Measurements from ENCODE around the gene PSMC4.

Gene PSMC4
- 70.1 to 76.1 (median 71.2) reads per million in 3 donors for total RNA-seq

DNA sequence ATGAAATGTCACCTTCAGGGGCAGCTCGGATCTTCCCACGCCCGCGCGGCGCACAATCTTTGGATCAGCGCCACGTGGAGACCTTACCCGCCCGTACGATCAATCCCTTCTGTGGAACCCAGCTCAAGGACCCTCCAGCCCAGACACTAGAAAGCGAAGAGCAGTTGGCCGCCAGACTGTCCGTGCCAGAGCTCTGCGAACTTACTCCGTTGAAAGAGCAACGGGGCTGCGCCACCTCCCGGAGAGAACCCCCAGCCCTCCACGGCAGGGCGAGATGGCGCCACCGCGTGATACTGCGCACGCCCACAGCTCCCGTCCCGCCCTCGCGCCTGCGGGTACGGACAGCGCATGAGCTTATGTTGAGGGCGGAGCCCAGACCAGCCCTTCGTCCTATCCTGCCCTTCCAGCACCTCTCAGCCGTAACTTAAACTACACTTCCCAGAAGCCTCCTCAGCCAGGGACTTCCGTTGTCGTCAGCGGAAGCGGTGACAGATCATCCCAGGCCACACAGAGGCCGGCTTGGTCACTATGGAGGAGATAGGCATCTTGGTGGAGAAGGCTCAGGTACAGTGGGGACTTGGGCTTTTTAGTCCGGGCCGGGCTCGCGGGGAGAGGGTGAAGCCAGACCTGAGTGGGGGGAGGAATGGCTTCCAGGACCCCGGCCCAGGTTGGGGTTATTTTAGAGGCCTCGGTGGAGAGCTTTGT is at the start of gene PSMC4:
PSMC4 (plus strand) TSS at position 491 of the 705 bp plus-strand sequence; CDS start at position 529, 38 bp downstream.
- Histone ChIP-seq H3K4me1 (ENCODE audit: control insufficient read depth, insufficient read depth, low read length, poor library complexity, severe bottlenecking) (peaks cover 27% of the 10 kb centered on the region), H3K4me3 (ENCODE audit: insufficient read depth, low read depth, low read length, poor library complexity, severe bottlenecking) (peak within 1 kb of the TSS; percentile 80), H3K36me3 (ENCODE audit: control insufficient read depth, insufficient read depth, low read length) (peaks cover 26% of the 10 kb centered on the region), H3K9me3 (ENCODE audit: control insufficient read depth, low read length) (no peaks in the 10 kb centered on the region), H3K27me3 (replicated peaks; ENCODE audit: control insufficient read depth, insufficient read depth, low read length, poor library complexity, severe bottlenecking) (no peaks in the 10 kb centered on the region), H3K27ac (ENCODE audit: insufficient read depth, low read length, poor library complexity, severe bottlenecking) (peak within 1 kb of the TSS; percentile 94)
- DNase-seq = peak; percentile 97 to 98 (median 98)

DNA sequence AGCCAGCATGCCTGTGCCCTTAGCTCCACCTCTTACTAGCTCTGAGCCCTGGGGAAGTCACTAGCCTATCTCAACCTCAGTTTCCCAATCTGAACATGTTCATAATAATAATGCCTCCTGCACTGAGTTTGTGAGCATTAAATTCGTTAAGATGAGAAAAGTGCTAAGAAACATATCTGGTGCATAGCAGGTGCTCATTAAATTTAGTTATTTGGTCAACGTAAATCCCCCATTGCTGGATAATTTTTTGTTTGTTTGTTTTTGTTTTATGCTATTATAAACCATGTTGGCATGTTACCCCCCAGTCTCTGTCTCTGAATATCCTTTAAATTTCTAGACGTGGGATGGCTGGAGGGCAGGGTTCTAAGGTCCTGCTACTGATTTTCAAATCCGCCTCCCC is 47.1 kb upstream of the PSMC4 start:
- no peaks in the 10 kb centered on the region for H3K9me3 ChIP-seq (ENCODE audit: control insufficient read depth, low read length)
- H3K36me3 ChIP-seq (ENCODE audit: control insufficient read depth, insufficient read depth, low read length) = no peaks in the 10 kb centered on the region
- H3K4me1 ChIP-seq (ENCODE audit: control insufficient read depth, insufficient read depth, low read length, poor library complexity, severe bottlenecking) = no peaks in the 10 kb centered on the region
- no peaks in the 10 kb centered on the region for H3K27me3 ChIP-seq (replicated peaks; ENCODE audit: control insufficient read depth, insufficient read depth, low read length, poor library complexity, severe bottlenecking)
- no peak overlapping the region for H3K27ac ChIP-seq (ENCODE audit: insufficient read depth, low read length, poor library complexity, severe bottlenecking)
- DNase-seq = no peak
- H3K4me3 ChIP-seq (ENCODE audit: insufficient read depth, low read depth, low read length, poor library complexity, severe bottlenecking) = no peak overlapping the region

DNA sequence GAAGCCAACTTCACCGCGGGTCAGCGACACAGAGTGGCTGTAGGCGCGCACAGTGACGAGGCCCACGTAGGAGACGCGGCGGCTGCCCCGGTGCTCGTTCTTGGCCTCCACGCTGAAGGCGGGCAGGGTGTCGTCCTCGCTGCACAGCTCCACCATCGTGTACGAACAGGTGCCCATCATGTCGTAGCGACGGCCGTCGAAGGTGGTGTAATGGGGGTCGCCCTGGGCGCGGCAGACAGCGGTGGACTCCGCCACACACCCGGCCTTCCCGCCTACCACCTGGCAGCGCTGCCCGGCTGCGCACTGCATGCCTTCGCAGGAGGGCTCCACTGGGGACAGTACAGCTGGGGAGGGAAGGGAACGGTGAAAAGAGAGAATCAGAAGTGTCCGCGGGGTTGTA is 46.6 kb upstream of the PSMC4 start:
- H3K9me3 ChIP-seq (ENCODE audit: control insufficient read depth, low read length) = no peaks in the 10 kb centered on the region
- no peak for DNase-seq
- H3K36me3 ChIP-seq (ENCODE audit: control insufficient read depth, insufficient read depth, low read length) = no peaks in the 10 kb centered on the region
- H3K27me3 ChIP-seq (replicated peaks; ENCODE audit: control insufficient read depth, insufficient read depth, low read length, poor library complexity, severe bottlenecking) = no peaks in the 10 kb centered on the region
- no peak overlapping the region for H3K4me3 ChIP-seq (ENCODE audit: insufficient read depth, low read depth, low read length, poor library complexity, severe bottlenecking)
- no peak overlapping the region for H3K27ac ChIP-seq (ENCODE audit: insufficient read depth, low read length, poor library complexity, severe bottlenecking)
- H3K4me1 ChIP-seq (ENCODE audit: control insufficient read depth, insufficient read depth, low read length, poor library complexity, severe bottlenecking) = no peaks in the 10 kb centered on the region

DNA sequence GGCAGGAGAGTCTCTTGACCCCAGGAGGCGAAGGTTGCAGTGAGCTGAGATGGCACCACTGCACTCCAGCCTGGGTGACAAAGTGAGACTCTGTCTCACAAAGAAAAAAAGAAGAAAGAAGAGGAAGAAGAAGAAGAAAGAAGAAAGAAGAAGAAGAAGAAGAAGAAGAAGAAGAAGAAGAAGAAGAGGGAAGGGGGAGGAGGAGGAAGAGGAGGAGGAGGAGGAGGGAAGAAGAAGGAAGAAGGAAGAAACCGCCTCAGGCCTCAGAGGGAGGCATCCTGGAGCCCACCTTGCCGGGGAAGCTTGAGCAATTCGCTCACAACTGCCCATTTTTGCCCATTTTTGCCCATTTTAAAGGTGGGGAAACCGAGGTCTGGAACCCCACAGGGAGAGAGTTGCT is 46.0 kb upstream of the PSMC4 start:
- Histone ChIP-seq H3K4me1 (ENCODE audit: control insufficient read depth, insufficient read depth, low read length, poor library complexity, severe bottlenecking) (no peaks in the 10 kb centered on the region), H3K27me3 (replicated peaks; ENCODE audit: control insufficient read depth, insufficient read depth, low read length, poor library complexity, severe bottlenecking) (no peaks in the 10 kb centered on the region)
- DNase-seq = no peak

DNA sequence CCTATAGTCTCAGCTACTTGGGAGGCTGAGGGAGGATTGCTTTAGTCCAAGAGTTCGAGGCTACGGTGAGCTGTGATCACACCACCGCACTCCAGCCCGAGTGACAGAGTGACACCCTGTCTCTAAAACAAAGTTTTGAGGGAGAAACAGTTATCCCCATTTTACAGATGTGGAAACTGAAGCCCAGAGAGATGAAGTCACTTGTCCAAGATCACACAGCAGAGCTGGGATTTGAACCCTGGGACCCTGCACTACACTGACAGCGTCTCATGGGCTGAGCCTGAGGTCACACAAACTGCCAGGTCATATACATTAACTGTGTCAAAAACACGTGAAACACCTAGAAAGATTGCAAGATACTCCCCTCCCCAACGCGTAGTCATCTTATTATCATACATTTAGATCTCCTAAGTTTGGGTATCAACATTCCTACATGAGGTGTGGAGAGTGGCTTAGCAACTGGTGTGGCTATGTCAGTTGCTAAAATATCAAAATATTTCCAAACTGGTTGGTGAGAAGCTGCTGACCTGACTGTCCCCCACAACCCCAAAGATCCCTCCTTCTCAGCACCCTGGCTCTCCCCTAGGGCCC is 44.7 kb upstream of the PSMC4 start:
- H3K4me1 ChIP-seq (ENCODE audit: control insufficient read depth, insufficient read depth, low read length, poor library complexity, severe bottlenecking) = no peaks in the 10 kb centered on the region
- no peaks in the 10 kb centered on the region for H3K9me3 ChIP-seq (ENCODE audit: control insufficient read depth, low read length)
- no peak overlapping the region for H3K4me3 ChIP-seq (ENCODE audit: insufficient read depth, low read depth, low read length, poor library complexity, severe bottlenecking)
- H3K36me3 ChIP-seq (ENCODE audit: control insufficient read depth, insufficient read depth, low read length) = no peaks in the 10 kb centered on the region
- H3K27me3 ChIP-seq (replicated peaks; ENCODE audit: control insufficient read depth, insufficient read depth, low read length, poor library complexity, severe bottlenecking) = no peaks in the 10 kb centered on the region
- no peak overlapping the region for H3K27ac ChIP-seq (ENCODE audit: insufficient read depth, low read length, poor library complexity, severe bottlenecking)
- DNase-seq = no peak

More for the DNA sequence above, 46.0 kb upstream of the PSMC4 start:
- Histone ChIP-seq H3K4me3 (ENCODE audit: insufficient read depth, low read depth, low read length, poor library complexity, severe bottlenecking) (no peak overlapping the region), H3K9me3 (ENCODE audit: control insufficient read depth, low read length) (no peaks in the 10 kb centered on the region), H3K27ac (ENCODE audit: insufficient read depth, low read length, poor library complexity, severe bottlenecking) (no peak overlapping the region), H3K36me3 (ENCODE audit: control insufficient read depth, insufficient read depth, low read length) (no peaks in the 10 kb centered on the region)

DNA sequence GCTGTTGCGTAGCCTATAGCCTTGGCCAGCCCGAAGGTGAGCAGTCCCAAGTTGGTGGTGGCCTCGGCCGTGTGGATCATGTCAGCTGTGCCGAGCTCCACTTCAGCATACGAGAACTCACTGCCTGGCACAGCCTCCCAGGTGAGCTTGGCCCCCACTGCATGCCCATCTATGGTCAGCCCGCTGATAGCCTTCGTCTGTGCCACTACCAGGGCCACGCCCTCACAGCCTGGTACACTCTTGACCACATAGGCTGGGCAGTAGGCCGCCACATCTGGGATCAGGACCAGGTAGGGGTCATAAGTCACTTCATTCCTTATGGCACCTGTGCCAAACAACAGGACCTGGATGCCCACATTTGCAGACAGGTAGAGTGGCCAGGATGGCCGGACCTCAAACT is 43.9 kb upstream of the PSMC4 start:
- Histone ChIP-seq H3K4me1 (ENCODE audit: control insufficient read depth, insufficient read depth, low read length, poor library complexity, severe bottlenecking) (no peaks in the 10 kb centered on the region), H3K27me3 (replicated peaks; ENCODE audit: control insufficient read depth, insufficient read depth, low read length, poor library complexity, severe bottlenecking) (no peaks in the 10 kb centered on the region), H3K4me3 (ENCODE audit: insufficient read depth, low read depth, low read length, poor library complexity, severe bottlenecking) (no peak overlapping the region), H3K27ac (ENCODE audit: insufficient read depth, low read length, poor library complexity, severe bottlenecking) (no peak overlapping the region), H3K36me3 (ENCODE audit: control insufficient read depth, insufficient read depth, low read length) (no peaks in the 10 kb centered on the region), H3K9me3 (ENCODE audit: control insufficient read depth, low read length) (no peaks in the 10 kb centered on the region)
- no peak for DNase-seq

DNA sequence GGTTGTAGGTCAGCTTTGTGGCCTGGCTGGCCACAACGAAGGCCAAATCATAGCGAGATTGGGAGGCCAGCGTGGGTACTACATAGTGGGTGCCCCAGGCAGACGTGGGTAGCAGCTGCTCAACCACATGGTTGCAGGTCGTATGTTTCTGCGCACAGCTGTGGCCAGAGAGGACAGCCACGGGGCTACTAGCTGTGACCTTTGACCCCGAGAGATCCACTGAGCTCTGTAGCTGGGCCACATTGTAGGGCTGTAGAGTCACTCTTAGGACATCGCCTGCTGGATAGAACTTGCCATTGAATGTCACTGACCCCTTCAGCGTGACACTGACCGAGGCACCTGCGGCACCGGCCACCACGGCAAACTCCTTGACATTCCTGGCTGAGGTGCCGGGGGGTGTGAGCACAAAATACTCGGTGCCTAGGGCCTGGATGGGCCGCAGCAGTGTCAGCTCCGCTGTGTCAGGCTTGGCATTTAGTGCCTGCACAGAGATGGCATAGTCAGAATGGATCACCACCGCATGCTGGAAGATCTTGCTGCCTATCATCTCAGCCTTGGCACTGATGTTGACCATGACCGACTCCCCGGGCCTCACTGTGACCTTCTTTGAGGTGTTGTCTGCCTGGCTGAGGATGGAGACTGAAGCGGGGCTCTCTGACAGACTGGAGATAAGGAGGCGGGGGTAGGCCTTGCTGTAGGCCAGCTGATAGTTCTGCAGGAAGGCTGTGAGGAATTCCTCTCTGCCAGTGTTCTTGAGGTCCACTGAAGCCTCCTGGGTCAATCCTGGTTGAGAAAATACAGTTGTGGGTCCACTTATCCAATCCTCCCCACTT is 43.2 kb upstream of the PSMC4 start:
- no peaks in the 10 kb centered on the region for H3K36me3 ChIP-seq (ENCODE audit: control insufficient read depth, insufficient read depth, low read length)
- no peak for DNase-seq
- H3K27me3 ChIP-seq (replicated peaks; ENCODE audit: control insufficient read depth, insufficient read depth, low read length, poor library complexity, severe bottlenecking) = no peaks in the 10 kb centered on the region

DNA sequence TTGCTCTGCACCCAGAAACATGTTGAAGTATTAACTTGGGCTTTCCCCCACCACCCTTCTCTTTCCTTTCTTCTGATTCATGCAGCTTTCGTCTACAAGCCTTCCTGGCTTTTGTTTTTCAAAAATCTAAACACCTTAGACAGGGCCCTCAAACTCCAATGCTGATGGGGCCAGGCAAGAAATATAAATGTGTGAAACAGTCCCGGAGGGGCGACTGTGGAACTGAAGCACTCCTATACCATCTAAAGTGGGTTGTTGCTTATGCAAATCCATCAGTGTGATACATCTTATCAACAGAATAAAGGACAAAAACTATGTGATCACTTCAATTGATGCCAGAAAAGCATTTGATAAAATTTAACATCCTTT is 42.6 kb upstream of the PSMC4 start:
- Histone ChIP-seq H3K4me1 (ENCODE audit: control insufficient read depth, insufficient read depth, low read length, poor library complexity, severe bottlenecking) (no peaks in the 10 kb centered on the region), H3K4me3 (ENCODE audit: insufficient read depth, low read depth, low read length, poor library complexity, severe bottlenecking) (no peak overlapping the region), H3K9me3 (ENCODE audit: control insufficient read depth, low read length) (no peaks in the 10 kb centered on the region), H3K36me3 (ENCODE audit: control insufficient read depth, insufficient read depth, low read length) (no peaks in the 10 kb centered on the region), H3K27me3 (replicated peaks; ENCODE audit: control insufficient read depth, insufficient read depth, low read length, poor library complexity, severe bottlenecking) (no peaks in the 10 kb centered on the region), H3K27ac (ENCODE audit: insufficient read depth, low read length, poor library complexity, severe bottlenecking) (no peak overlapping the region)
- no peak for DNase-seq

More for the DNA sequence above, 43.2 kb upstream of the PSMC4 start:
- Histone ChIP-seq H3K4me3 (ENCODE audit: insufficient read depth, low read depth, low read length, poor library complexity, severe bottlenecking) (no peak overlapping the region), H3K4me1 (ENCODE audit: control insufficient read depth, insufficient read depth, low read length, poor library complexity, severe bottlenecking) (no peaks in the 10 kb centered on the region), H3K9me3 (ENCODE audit: control insufficient read depth, low read length) (no peaks in the 10 kb centered on the region), H3K27ac (ENCODE audit: insufficient read depth, low read length, poor library complexity, severe bottlenecking) (no peak overlapping the region)

DNA sequence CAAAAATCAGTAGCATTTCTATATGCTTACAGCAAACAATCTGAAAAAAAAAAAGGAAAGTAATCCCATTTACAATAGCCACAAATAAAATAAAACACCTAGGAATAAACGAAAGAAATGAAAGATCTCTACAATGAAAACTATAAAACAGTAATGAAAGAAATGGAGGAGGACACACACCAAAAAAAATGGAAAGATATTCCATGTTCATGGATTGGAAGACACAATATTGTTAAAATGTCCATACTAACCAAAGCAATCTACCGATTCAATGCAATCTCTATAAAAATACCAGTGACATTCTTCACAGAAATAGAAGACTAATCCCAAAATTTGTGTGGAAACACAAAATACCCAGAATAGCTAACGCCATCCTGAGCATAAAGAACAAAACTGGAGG is 41.2 kb upstream of the PSMC4 start:
- Histone ChIP-seq H3K4me3 (ENCODE audit: insufficient read depth, low read depth, low read length, poor library complexity, severe bottlenecking) (no peak overlapping the region), H3K9me3 (ENCODE audit: control insufficient read depth, low read length) (no peaks in the 10 kb centered on the region), H3K36me3 (ENCODE audit: control insufficient read depth, insufficient read depth, low read length) (no peaks in the 10 kb centered on the region), H3K27me3 (replicated peaks; ENCODE audit: control insufficient read depth, insufficient read depth, low read length, poor library complexity, severe bottlenecking) (no peaks in the 10 kb centered on the region), H3K4me1 (ENCODE audit: control insufficient read depth, insufficient read depth, low read length, poor library complexity, severe bottlenecking) (peaks cover 6% of the 10 kb centered on the region), H3K27ac (ENCODE audit: insufficient read depth, low read length, poor library complexity, severe bottlenecking) (no peak overlapping the region)
- no peak for DNase-seq

All from effector memory CD4-positive, alpha-beta T cell (primary cell).